Esophagus muscularis mucosa (tissue), 4 donors: ENCODE data around the gene CDK14. TPM values are rescaled to one million over a fixed set of nuclear protein-coding genes. Genes with fewer than 3 reads are reported as not detected.

Experiments used
- DNase-seq: peaks from one replicate; pipeline ENCODE4 v3.0.0-alpha.2; 2017; ENCODE audit errors: extremely low spot score
- H3K27ac ChIP-seq, 4 donors: fragments of 200-600 bp; sonication (generic); replicated peaks in 1 of 4; 1 replicate in 3 of 4; 2 replicates in 1 of 4; pipeline ENCODE4 v1.5.1; 2016 to 2019; ENCODE audit warnings: mild to moderate bottlenecking in 1 of 4
- H3K27me3 ChIP-seq, 4 donors: fragments of 200-600 bp; sonication (generic); one replicate each; pipeline versions ENCODE4 v1.5.1 to v1.6.0; 2016 to 2019
- H3K36me3 ChIP-seq, 4 donors: fragments of 200-600 bp; sonication (generic); one replicate each; pipeline ENCODE4 v1.5.1; 2016 to 2019
- H3K4me1 ChIP-seq, 4 donors: fragments of 200-600 bp; sonication (generic); one replicate each; pipeline ENCODE4 v1.5.1; 2016 to 2019
- H3K4me3 ChIP-seq, 4 donors: fragments of 200-600 bp; sonication (generic); 1 replicate in 2 of 4; 2 replicates in 2 of 4; pipeline ENCODE4 v1.5.1; 2016 to 2019; ENCODE audit warnings: mild to moderate bottlenecking in 4 of 4, moderate library complexity in 1 of 4
- H3K9me3 ChIP-seq, 4 donors: fragments of 200-600 bp; sonication (generic); 1 replicate in 3 of 4; 2 replicates in 1 of 4; pipeline ENCODE4 v1.5.1; 2016 to 2019
- CTCF ChIP-seq, 3 experiments: fragments of 200-600 bp in 2 of 3; fragments of 450-650 bp in 1 of 3; sonication (generic) in 2 of 3; IDR thresholded peaks; one replicate each; pipeline ENCODE4 v1.5.1; 2017 to 2019; ENCODE audit warnings: antibody characterized with exemption in 3 of 3, mild to moderate bottlenecking in 2 of 3, moderate library complexity in 1 of 3
- EP300 ChIP-seq: sonication (generic); formaldehyde crosslinking; IDR thresholded peaks from one replicate; pipeline ENCODE4 v1.6.1; 2017; ENCODE audit warnings: antibody characterized with exemption
- POLR2A ChIP-seq: fragments of 450-650 bp; IDR thresholded peaks from one replicate; pipeline ENCODE4 v1.6.1; 2017; ENCODE audit warnings: antibody characterized with exemption, moderate library complexity, mild to moderate bottlenecking, low read depth
- POLR2AphosphoS5 ChIP-seq, 2 donors: sonication (generic); formaldehyde crosslinking; IDR thresholded peaks; one replicate each; pipeline ENCODE4 v1.6.1; 2017; ENCODE audit warnings: antibody characterized with exemption in 2 of 2
- WGBS: methylation state at CpG from one replicate; pipeline ENCODE4 v1.1.5; 2018; 5-methylcytosine and 5-hydroxymethylcytosine counted together
- intact Hi-C: fragments of 100-400 bp; cut with DNase I; formaldehyde crosslinking; loops from one replicate; pipeline ENCODE4 v1.15.1; 2023
- total RNA-seq, 4 donors: library from RNA; depleted of rRNA; stranded (reverse); fragments of >200 nt; gene quantifications; one replicate each; pipeline versions ENCODE4 v1.1.0 to v1.2.1, GENCODE V29; 2016

Gene CDK14
- total RNA-seq, 4 donors from 2014 or later: 9.6 to 17.7 (median 14.3) TPM

DNA sequence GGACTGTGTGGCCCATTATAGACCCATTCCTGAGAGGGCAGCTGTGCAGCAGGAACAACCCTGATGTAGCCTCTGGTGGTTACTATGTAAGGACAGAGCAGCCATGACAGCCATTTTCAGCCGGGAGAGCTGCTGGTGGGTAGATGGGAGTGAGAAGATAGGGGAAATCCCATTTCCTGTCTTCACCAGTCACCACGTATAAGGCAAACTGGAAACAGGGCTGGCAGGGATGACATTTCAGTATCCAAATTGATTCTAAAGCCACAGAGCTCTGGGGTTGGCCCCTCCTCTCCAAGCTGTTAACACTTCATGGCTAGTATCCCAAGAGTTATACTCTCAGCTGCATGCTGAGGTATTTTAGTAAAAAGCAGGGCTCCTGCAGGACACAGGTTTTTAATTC lies 652.9 kb downstream of the CDK14 start:
- Histone ChIP-seq H3K27ac (no peak overlapping the region), H3K36me3 (no peaks in the 10 kb centered on the region), H3K4me3 (no peak overlapping the region), H3K27me3 (no peaks in the 10 kb centered on the region), H3K9me3 (no peaks in the 10 kb centered on the region), H3K4me1 (no peaks in the 10 kb centered on the region)
- TF ChIP-seq EP300: no peak
- no peak for TF ChIP-seq POLR2A
- no peak for TF ChIP-seq CTCF (IDR thresholded peaks at IDR 0.05)
- TF ChIP-seq POLR2AphosphoS5 (IDR thresholded peaks at IDR 0.05): no peak
- 33% methylated on average over 2 of the region's 2 CpGs for WGBS
- intact Hi-C loops: no loop called here
- no peak for DNase-seq

- Histone ChIP-seq H3K27ac (no peak overlapping the region), H3K27me3 (no peaks in the 10 kb centered on the region), H3K9me3 (no peaks in the 10 kb centered on the region), H3K36me3 (no peaks in the 10 kb centered on the region), H3K4me3 (no peak overlapping the region), H3K4me1 (no peaks in the 10 kb centered on the region)
- no peak for TF ChIP-seq CTCF (IDR thresholded peaks at IDR 0.05)
- no peak for TF ChIP-seq POLR2A
- TF ChIP-seq EP300: no peak
- intact Hi-C loops: no loop called here
- 86% methylated on average over 4 of the region's 4 CpGs for WGBS
- DNase-seq: no peak
Observed at GRCh38 chr7:91249506-91250233, 653.5 kb downstream of the CDK14 start.

- intact Hi-C loops: no loop called here
- TF ChIP-seq CTCF (IDR thresholded peaks at IDR 0.05) (no peak), POLR2A (no peak), EP300 (no peak), POLR2AphosphoS5 (IDR thresholded peaks at IDR 0.05) (no peak)
- no peak overlapping the region for H3K27ac ChIP-seq
- H3K27me3 ChIP-seq: no peaks in the 10 kb centered on the region
- DNase-seq: no peak
- peaks cover 0 to 5% (median under 1%) of the 10 kb centered on the region in 4 donors for H3K9me3 ChIP-seq
- H3K4me1 ChIP-seq: no peaks in the 10 kb centered on the region
- H3K36me3 ChIP-seq: no peaks in the 10 kb centered on the region
- 86% methylated on average over 1 of the region's 4 CpGs for WGBS
- no peak overlapping the region for H3K4me3 ChIP-seq
Observed at GRCh38 chr7:91250706-91251105, 654.6 kb downstream of the CDK14 start.

DNA sequence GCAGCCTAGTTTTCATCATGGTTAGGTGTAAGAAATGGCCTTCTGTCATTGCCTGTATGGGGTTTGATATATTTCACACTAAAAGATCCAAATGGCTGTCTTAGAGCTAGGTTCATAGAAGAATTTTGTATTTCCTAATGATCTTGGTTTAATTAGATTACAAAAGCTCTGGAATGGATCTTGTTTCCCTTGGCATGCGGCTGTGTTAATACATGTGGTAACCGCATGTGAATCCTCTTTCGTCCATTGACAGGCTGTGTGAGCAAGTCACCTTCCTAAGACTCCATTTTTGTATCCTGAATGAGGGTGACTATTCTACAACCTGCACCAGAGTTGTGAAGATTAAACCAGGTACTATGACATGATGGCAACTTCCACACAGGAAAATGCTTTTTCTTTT lies 655.8 kb downstream of the CDK14 start:
- 85% methylated on average over 3 of the region's 3 CpGs for WGBS
- intact Hi-C loops: no loop called here
- no peaks in the 10 kb centered on the region for H3K4me1 ChIP-seq
- H3K4me3 ChIP-seq: no peak overlapping the region
- peaks cover 0 to 7% (median 2%) of the 10 kb centered on the region in 4 donors for H3K9me3 ChIP-seq
- DNase-seq: no peak
- H3K27ac ChIP-seq: no peak overlapping the region
- TF ChIP-seq EP300 (no peak), POLR2AphosphoS5 (IDR thresholded peaks at IDR 0.05) (no peak), CTCF (IDR thresholded peaks at IDR 0.05) (no peak), POLR2A (no peak)
- H3K36me3 ChIP-seq: no peaks in the 10 kb centered on the region
- no peaks in the 10 kb centered on the region for H3K27me3 ChIP-seq

Other genes with a start within 250 kb of the CDK14 start
- 10 to 100 TPM in 3 of 4 donors, 1 to 10 TPM in 1; 9.6 to 14.4 (median 12.4) TPM for gene GTPBP10, start 249.6 kb upstream of the CDK14 start, total RNA-seq
- 10 to 100 TPM; 17.6 to 33.6 (median 20.1) TPM for gene CLDN12, start 192.9 kb upstream of the CDK14 start, total RNA-seq
- gene PTTG1IP2, start 126.7 kb upstream of the CDK14 start, total RNA-seq: not detected